ENCODE data around the gene TMED7. TPM values are rescaled to one million over a fixed set of nuclear protein-coding genes. Genes with fewer than 3 reads are reported as not detected.
A peak's percentile ranks its signal among the peaks of the same experiment; 100 is the strongest.

Gene TMED7
- total RNA-seq, 4 donors from 2014 or later: 100 to 148 (median 120) TPM

- 20 to 28% methylated on average over 3 of the region's 3 CpGs for WGBS, 2 donors (ENCODE audit: low coverage in 1 of 2)
- Histone ChIP-seq H3K4me1 (peaks cover 20 to 48% (median 21%) of the 10 kb centered on the region in 3 donors), H3K27me3 (no peaks in the 10 kb centered on the region), H3K36me3 (peaks cover 0 to 6% of the 10 kb centered on the region in 2 donors), H3K27ac (peak overlapping the region; percentile 71 to 94 (median 92)), H3K9me3 (no peaks in the 10 kb centered on the region), H3K4me3 (peak overlapping the region; percentile 66 to 97)
- no peak for ATAC-seq
- TF ChIP-seq POLR2AphosphoS5 (IDR thresholded peaks at IDR 0.05): no peak
- TF ChIP-seq POLR2A (IDR thresholded peaks at IDR 0.05): no peak
- TF ChIP-seq EP300 (IDR thresholded peaks at IDR 0.05): no peak
- TF ChIP-seq CTCF (IDR thresholded peaks at IDR 0.05): no peak
Observed at GRCh38 chr5:115624994-115625393, 842 bp downstream of the TMED7 start.

- Histone ChIP-seq H3K36me3 (peaks cover 0 to 19% of the 10 kb centered on the region in 2 donors), H3K9me3 (no peaks in the 10 kb centered on the region), H3K27ac (peak overlapping the region in 2 of 4 donors; percentile 92 to 94), H3K4me3 (peak overlapping the region in 1 of 2 donors; percentile 97), H3K4me1 (peaks cover 20 to 48% (median 21%) of the 10 kb centered on the region in 3 donors), H3K27me3 (no peaks in the 10 kb centered on the region)
- WGBS, 2 donors (ENCODE audit: low coverage in 1 of 2): 33 to 41% methylated on average over 5 of the region's 5 CpGs
- ATAC-seq: no peak
- TF ChIP-seq EP300 (IDR thresholded peaks at IDR 0.05): no peak
- TF ChIP-seq POLR2A (IDR thresholded peaks at IDR 0.05): no peak
- no peak for TF ChIP-seq CTCF (IDR thresholded peaks at IDR 0.05)
- TF ChIP-seq POLR2AphosphoS5 (IDR thresholded peaks at IDR 0.05): no peak
Observed at GRCh38 chr5:115623658-115624057, 2.2 kb downstream of the TMED7 start.

GRCh38 chr5:115621365-115621900 lies 4.4 kb downstream of the TMED7 start:
- no peak for ATAC-seq
- H3K4me1 ChIP-seq: peaks cover 20 to 45% (median 21%) of the 10 kb centered on the region in 3 donors
- no peaks in the 10 kb centered on the region for H3K27me3 ChIP-seq
- WGBS, 2 donors (ENCODE audit: low coverage in 1 of 2): 71 to 78% methylated on average over 4 of the region's 4 CpGs
- no peaks in the 10 kb centered on the region for H3K9me3 ChIP-seq
- H3K36me3 ChIP-seq: peaks cover 0 to 32% of the 10 kb centered on the region in 2 donors
- TF ChIP-seq CTCF (IDR thresholded peaks at IDR 0.05) (no peak), POLR2AphosphoS5 (IDR thresholded peaks at IDR 0.05) (no peak), EP300 (IDR thresholded peaks at IDR 0.05) (no peak), POLR2A (IDR thresholded peaks at IDR 0.05) (no peak)
- no peak overlapping the region for H3K27ac ChIP-seq
- no peak overlapping the region for H3K4me3 ChIP-seq

GRCh38 chr5:115616892-115617291 lies 8.9 kb downstream of the TMED7 start:
- 53 to 64% methylated on average over 1 of the region's 1 CpG for WGBS, 2 donors (ENCODE audit: low coverage in 1 of 2)
- TF ChIP-seq POLR2A (IDR thresholded peaks at IDR 0.05): no peak
- TF ChIP-seq CTCF (IDR thresholded peaks at IDR 0.05): no peak
- no peak for TF ChIP-seq POLR2AphosphoS5 (IDR thresholded peaks at IDR 0.05)
- no peak for TF ChIP-seq EP300 (IDR thresholded peaks at IDR 0.05)
- peaks cover 0 to 52% of the 10 kb centered on the region in 2 donors for H3K36me3 ChIP-seq

GRCh38 chr5:115616472-115616871 lies 9.4 kb downstream of the TMED7 start:
- Histone ChIP-seq H3K36me3 (peaks cover 0 to 52% of the 10 kb centered on the region in 2 donors), H3K27me3 (no peaks in the 10 kb centered on the region), H3K4me1 (peaks cover 0 to 20% (median 0%) of the 10 kb centered on the region in 3 donors), H3K9me3 (no peaks in the 10 kb centered on the region), H3K4me3 (no peak overlapping the region), H3K27ac (no peak overlapping the region)
- TF ChIP-seq EP300 (IDR thresholded peaks at IDR 0.05): no peak
- TF ChIP-seq POLR2AphosphoS5 (IDR thresholded peaks at IDR 0.05): no peak
- no peak for TF ChIP-seq POLR2A (IDR thresholded peaks at IDR 0.05)
- TF ChIP-seq CTCF (IDR thresholded peaks at IDR 0.05): no peak
- ATAC-seq: no peak

More at GRCh38 chr5:115616892-115617291, 8.9 kb downstream of the TMED7 start:
- ATAC-seq: no peak
- Histone ChIP-seq H3K4me1 (peaks cover 0 to 24% (median 0%) of the 10 kb centered on the region in 3 donors), H3K27me3 (no peaks in the 10 kb centered on the region), H3K27ac (no peak overlapping the region), H3K9me3 (no peaks in the 10 kb centered on the region), H3K4me3 (no peak overlapping the region)

Measured in gastroesophageal sphincter (tissue), 4 donors.